ENCODE results near the gene RAD1. TPM values are rescaled to one million over a fixed set of nuclear protein-coding genes. Genes with fewer than 3 reads are reported as not detected.

The RAD1 gene
- total and polyA plus RNA-seq, 2 of the 8 experiments (the other 6 are each of a cell fraction or from before 2014, with no cell fraction given) = 15.1 to 37.3 TPM

- no peak for TF ChIP-seq CHD7 (IDR thresholded peaks at IDR 0.05; ENCODE audit: insufficient replicate concordance, low read length)
- TF ChIP-seq SRF (IDR thresholded peaks at IDR 0.05; ENCODE audit: low read depth, low read length) = no peak
- TF ChIP-seq TBP (IDR thresholded peaks at IDR 0.05; ENCODE audit: low read depth, low read length) = no peak
- no peak for TF ChIP-seq EGR1 (IDR thresholded peaks at IDR 0.05; ENCODE audit: borderline replicate concordance, low read depth, low read length)
- no peak for TF ChIP-seq RFX5 (IDR thresholded peaks at IDR 0.05; ENCODE audit: borderline replicate concordance, low read depth, low read length)
- no peak for TF ChIP-seq SIRT6 (IDR thresholded peaks at IDR 0.05; ENCODE audit: low read length)
These were observed 56.5 kb downstream of the RAD1 start (continued) for GRCh38 chr5:34858790-34859189.

Data from H1 (cell line).